ENCODE measurements around the gene NDUFS7.

The NDUFS7 gene

GRCh38 chr19:1384478-1385110, 887 bp downstream of the NDUFS7 start:
- no peaks in the 10 kb centered on the region for H3K9me3 ChIP-seq (ENCODE audit: control insufficient read depth, low read length)
- H3K4me2 ChIP-seq (ENCODE audit: low read length): peak overlapping the region; percentile 71
- H3K9ac ChIP-seq: peak overlapping the region; percentile 75
- H3K4me1 ChIP-seq: peaks cover 4% of the 10 kb centered on the region
- H2AFZ ChIP-seq: peak overlapping the region; percentile 87
- H3K27ac ChIP-seq: peak overlapping the region; percentile 83
- H3K4me3 ChIP-seq (ENCODE audit: low read depth, low read length): peak overlapping the region; percentile 83
- no peak for TF ChIP-seq CTCF (IDR thresholded peaks at IDR 0.05)
- no peaks in the 10 kb centered on the region for H3K36me3 ChIP-seq (ENCODE audit: control insufficient read depth, insufficient read depth, low read length)
- H3K27me3 ChIP-seq (ENCODE audit: control insufficient read depth, insufficient read depth, low read length): no peaks in the 10 kb centered on the region
- peaks cover 22% of the 10 kb centered on the region for H3K79me2 ChIP-seq

GRCh38 chr19:1385816-1386215, 2.1 kb downstream of the NDUFS7 start:
- Histone ChIP-seq H3K9me3 (ENCODE audit: control insufficient read depth, low read length) (no peaks in the 10 kb centered on the region), H3K79me2 (peaks cover 22% of the 10 kb centered on the region), H3K4me3 (ENCODE audit: low read depth, low read length) (no peak overlapping the region), H3K9ac (no peak overlapping the region), H3K27me3 (ENCODE audit: control insufficient read depth, insufficient read depth, low read length) (no peaks in the 10 kb centered on the region), H3K4me1 (peaks cover 4% of the 10 kb centered on the region), H3K36me3 (ENCODE audit: control insufficient read depth, insufficient read depth, low read length) (no peaks in the 10 kb centered on the region), H3K4me2 (ENCODE audit: low read length) (no peak overlapping the region), H3K27ac (no peak overlapping the region), H2AFZ (no peak overlapping the region)
- no peak for TF ChIP-seq CTCF (IDR thresholded peaks at IDR 0.05)

GRCh38 chr19:1386945-1387683, 3.4 kb downstream of the NDUFS7 start:
- H3K36me3 ChIP-seq (ENCODE audit: control insufficient read depth, insufficient read depth, low read length): no peaks in the 10 kb centered on the region
- H3K79me2 ChIP-seq: peaks cover 22% of the 10 kb centered on the region
- H3K27me3 ChIP-seq (ENCODE audit: control insufficient read depth, insufficient read depth, low read length): no peaks in the 10 kb centered on the region
- no peak overlapping the region for H3K9ac ChIP-seq
- no peaks in the 10 kb centered on the region for H3K9me3 ChIP-seq (ENCODE audit: control insufficient read depth, low read length)
- peaks cover 4% of the 10 kb centered on the region for H3K4me1 ChIP-seq
- H2AFZ ChIP-seq: no peak overlapping the region
- no peak overlapping the region for H3K4me2 ChIP-seq (ENCODE audit: low read length)
- H3K4me3 ChIP-seq (ENCODE audit: low read depth, low read length): no peak overlapping the region
- TF ChIP-seq CTCF (IDR thresholded peaks at IDR 0.05): no peak
- no peak overlapping the region for H3K27ac ChIP-seq

- H3K79me2 ChIP-seq: peaks cover 22% of the 10 kb centered on the region
- peaks cover 4% of the 10 kb centered on the region for H3K4me1 ChIP-seq
- H3K27ac ChIP-seq: no peak overlapping the region
- H3K9me3 ChIP-seq (ENCODE audit: control insufficient read depth, low read length): no peaks in the 10 kb centered on the region
- TF ChIP-seq CTCF (IDR thresholded peaks at IDR 0.05): no peak
- no peak overlapping the region for H3K9ac ChIP-seq
- no peak overlapping the region for H3K4me3 ChIP-seq (ENCODE audit: low read depth, low read length)
- no peaks in the 10 kb centered on the region for H3K27me3 ChIP-seq (ENCODE audit: control insufficient read depth, insufficient read depth, low read length)
- H3K36me3 ChIP-seq (ENCODE audit: control insufficient read depth, insufficient read depth, low read length): no peaks in the 10 kb centered on the region
- H2AFZ ChIP-seq: no peak overlapping the region
- no peak overlapping the region for H3K4me2 ChIP-seq (ENCODE audit: low read length)
These were observed 4.3 kb downstream of the NDUFS7 start for GRCh38 chr19:1387684-1388636.

Measured in parathyroid adenoma (tissue), 2 donors.